ENCODE data around the gene EFHC1.

The EFHC1 gene

GRCh38 chr6:52545406-52546119 lies 125.4 kb downstream of the EFHC1 start:
- ATAC-seq: no peak
- no peak for TF ChIP-seq RARB (CRISPR knock-in tag; IDR thresholded peaks at IDR 0.05)
- no peak for TF ChIP-seq ARNTL (CRISPR knock-in tag; IDR thresholded peaks at IDR 0.05; ENCODE audit: borderline replicate concordance, low read depth)
- TF ChIP-seq TCF4 (CRISPR knock-in tag; IDR thresholded peaks at IDR 0.05; ENCODE audit: borderline replicate concordance): no peak
- no peak for TF ChIP-seq CSDC2 (CRISPR knock-in tag; IDR thresholded peaks at IDR 0.05)
- no peak for TF ChIP-seq ZNF8 (CRISPR knock-in tag; IDR thresholded peaks at IDR 0.05)
- no peak for TF ChIP-seq ZC3H10 (CRISPR knock-in tag; IDR thresholded peaks at IDR 0.05)
- TF ChIP-seq, protein P1, sequence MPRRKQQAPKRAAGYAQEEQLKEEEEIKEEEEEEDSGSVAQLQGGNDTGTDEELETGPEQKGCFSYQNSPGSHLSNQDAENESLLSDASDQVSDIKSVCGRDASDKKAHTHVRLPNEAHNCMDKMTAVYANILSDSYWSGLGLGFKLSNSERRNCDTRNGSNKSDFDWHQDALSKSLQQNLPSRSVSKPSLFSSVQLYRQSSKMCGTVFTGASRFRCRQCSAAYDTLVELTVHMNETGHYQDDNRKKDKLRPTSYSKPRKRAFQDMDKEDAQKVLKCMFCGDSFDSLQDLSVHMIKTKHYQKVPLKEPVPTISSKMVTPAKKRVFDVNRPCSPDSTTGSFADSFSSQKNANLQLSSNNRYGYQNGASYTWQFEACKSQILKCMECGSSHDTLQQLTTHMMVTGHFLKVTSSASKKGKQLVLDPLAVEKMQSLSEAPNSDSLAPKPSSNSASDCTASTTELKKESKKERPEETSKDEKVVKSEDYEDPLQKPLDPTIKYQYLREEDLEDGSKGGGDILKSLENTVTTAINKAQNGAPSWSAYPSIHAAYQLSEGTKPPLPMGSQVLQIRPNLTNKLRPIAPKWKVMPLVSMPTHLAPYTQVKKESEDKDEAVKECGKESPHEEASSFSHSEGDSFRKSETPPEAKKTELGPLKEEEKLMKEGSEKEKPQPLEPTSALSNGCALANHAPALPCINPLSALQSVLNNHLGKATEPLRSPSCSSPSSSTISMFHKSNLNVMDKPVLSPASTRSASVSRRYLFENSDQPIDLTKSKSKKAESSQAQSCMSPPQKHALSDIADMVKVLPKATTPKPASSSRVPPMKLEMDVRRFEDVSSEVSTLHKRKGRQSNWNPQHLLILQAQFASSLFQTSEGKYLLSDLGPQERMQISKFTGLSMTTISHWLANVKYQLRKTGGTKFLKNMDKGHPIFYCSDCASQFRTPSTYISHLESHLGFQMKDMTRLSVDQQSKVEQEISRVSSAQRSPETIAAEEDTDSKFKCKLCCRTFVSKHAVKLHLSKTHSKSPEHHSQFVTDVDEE (CRISPR knock-in tag; IDR thresholded peaks at IDR 0.05): no peak
- TF ChIP-seq ESRRG (CRISPR knock-in tag; IDR thresholded peaks at IDR 0.05): no peak
- TF ChIP-seq OSR1 (CRISPR knock-in tag; IDR thresholded peaks at IDR 0.05): no peak
- TF ChIP-seq, protein P2, sequence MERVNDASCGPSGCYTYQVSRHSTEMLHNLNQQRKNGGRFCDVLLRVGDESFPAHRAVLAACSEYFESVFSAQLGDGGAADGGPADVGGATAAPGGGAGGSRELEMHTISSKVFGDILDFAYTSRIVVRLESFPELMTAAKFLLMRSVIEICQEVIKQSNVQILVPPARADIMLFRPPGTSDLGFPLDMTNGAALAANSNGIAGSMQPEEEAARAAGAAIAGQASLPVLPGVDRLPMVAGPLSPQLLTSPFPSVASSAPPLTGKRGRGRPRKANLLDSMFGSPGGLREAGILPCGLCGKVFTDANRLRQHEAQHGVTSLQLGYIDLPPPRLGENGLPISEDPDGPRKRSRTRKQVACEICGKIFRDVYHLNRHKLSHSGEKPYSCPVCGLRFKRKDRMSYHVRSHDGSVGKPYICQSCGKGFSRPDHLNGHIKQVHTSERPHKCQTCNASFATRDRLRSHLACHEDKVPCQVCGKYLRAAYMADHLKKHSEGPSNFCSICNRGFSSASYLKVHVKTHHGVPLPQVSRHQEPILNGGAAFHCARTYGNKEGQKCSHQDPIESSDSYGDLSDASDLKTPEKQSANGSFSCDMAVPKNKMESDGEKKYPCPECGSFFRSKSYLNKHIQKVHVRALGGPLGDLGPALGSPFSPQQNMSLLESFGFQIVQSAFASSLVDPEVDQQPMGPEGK (CRISPR knock-in tag; IDR thresholded peaks at IDR 0.05; ENCODE audit: borderline replicate concordance): no peak
- TF ChIP-seq ZFP3 (CRISPR knock-in tag; IDR thresholded peaks at IDR 0.05): no peak
- TF ChIP-seq GLIS3 (CRISPR knock-in tag; IDR thresholded peaks at IDR 0.05): no peak
- TF ChIP-seq, protein P3, sequence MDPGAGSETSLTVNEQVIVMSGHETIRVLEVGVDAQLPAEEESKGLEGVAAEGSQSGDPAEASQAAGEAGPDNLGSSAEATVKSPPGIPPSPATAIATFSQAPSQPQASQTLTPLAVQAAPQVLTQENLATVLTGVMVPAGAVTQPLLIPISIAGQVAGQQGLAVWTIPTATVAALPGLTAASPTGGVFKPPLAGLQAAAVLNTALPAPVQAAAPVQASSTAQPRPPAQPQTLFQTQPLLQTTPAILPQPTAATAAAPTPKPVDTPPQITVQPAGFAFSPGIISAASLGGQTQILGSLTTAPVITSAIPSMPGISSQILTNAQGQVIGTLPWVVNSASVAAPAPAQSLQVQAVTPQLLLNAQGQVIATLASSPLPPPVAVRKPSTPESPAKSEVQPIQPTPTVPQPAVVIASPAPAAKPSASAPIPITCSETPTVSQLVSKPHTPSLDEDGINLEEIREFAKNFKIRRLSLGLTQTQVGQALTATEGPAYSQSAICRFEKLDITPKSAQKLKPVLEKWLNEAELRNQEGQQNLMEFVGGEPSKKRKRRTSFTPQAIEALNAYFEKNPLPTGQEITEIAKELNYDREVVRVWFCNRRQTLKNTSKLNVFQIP (CRISPR knock-in tag; IDR thresholded peaks at IDR 0.05; ENCODE audit: borderline replicate concordance, low read depth): no peak
- TF ChIP-seq ZNF70 (CRISPR knock-in tag; IDR thresholded peaks at IDR 0.05): no peak

DNA sequence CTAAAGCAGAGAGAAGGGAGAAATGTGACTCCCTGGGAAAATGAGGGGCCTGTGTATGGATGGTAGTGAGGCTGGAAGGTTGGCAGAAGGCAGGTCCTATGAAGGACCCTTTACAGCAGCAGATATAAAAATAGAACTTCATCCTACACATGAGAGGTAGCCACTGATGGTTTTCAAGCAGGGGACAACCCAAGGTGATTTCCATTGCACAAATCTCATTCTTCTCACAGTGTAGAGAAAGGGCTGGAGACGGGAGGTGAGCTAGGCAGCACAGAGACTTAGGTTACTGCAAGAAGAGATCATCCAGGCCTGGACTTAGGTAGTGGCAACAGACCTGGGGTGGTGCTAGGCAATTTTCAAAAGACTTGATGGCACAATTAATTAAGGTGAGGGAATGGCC lies 126.0 kb downstream of the EFHC1 start:
- ATAC-seq: no peak
- TF ChIP-seq, protein P2 (CRISPR knock-in tag; IDR thresholded peaks at IDR 0.05; ENCODE audit: borderline replicate concordance): no peak
- TF ChIP-seq ZFP3 (CRISPR knock-in tag; IDR thresholded peaks at IDR 0.05) (no peak), PPARA (CRISPR knock-in tag; IDR thresholded peaks at IDR 0.05; ENCODE audit: borderline replicate concordance) (no peak), BACH2 (CRISPR knock-in tag; IDR thresholded peaks at IDR 0.05; ENCODE audit: borderline replicate concordance) (no peak)
- TF ChIP-seq, protein P3 (CRISPR knock-in tag; IDR thresholded peaks at IDR 0.05; ENCODE audit: borderline replicate concordance, low read depth): no peak

DNA sequence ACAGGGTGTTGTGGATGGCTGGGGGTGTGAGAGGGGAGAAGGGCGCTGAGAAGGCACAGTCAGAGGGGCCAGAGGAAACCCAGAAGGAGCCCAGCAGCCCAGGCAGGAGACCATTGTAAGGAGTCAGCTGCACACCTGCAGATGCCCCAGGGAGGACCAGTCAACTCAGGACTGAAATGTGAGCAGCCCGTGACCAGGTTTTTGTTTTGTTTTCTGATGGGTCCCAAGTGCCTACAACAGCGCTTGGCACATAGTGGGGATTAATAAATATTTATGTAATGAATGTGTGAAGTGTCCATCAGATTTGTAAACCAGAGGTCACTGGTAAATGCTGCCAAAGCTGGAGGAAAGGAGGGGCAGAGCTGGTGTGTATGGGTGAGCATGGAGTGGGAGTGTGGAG lies 126.5 kb downstream of the EFHC1 start:
- TF ChIP-seq, protein P2 (CRISPR knock-in tag; IDR thresholded peaks at IDR 0.05; ENCODE audit: borderline replicate concordance): no peak
- no peak for TF ChIP-seq GLIS3 (CRISPR knock-in tag; IDR thresholded peaks at IDR 0.05)
- no peak for TF ChIP-seq ISL1 (CRISPR knock-in tag; IDR thresholded peaks at IDR 0.05)
- TF ChIP-seq BACH2 (CRISPR knock-in tag; IDR thresholded peaks at IDR 0.05; ENCODE audit: borderline replicate concordance): no peak
- TF ChIP-seq TOX (CRISPR knock-in tag; IDR thresholded peaks at IDR 0.05; ENCODE audit: borderline replicate concordance): no peak
- TF ChIP-seq ZFP30 (CRISPR knock-in tag; IDR thresholded peaks at IDR 0.05): no peak
- no peak for TF ChIP-seq PPARA (CRISPR knock-in tag; IDR thresholded peaks at IDR 0.05; ENCODE audit: borderline replicate concordance)
- no peak for TF ChIP-seq CSDC2 (CRISPR knock-in tag; IDR thresholded peaks at IDR 0.05)
- no peak for TF ChIP-seq ESRRG (CRISPR knock-in tag; IDR thresholded peaks at IDR 0.05)
- TF ChIP-seq, protein P3 (CRISPR knock-in tag; IDR thresholded peaks at IDR 0.05; ENCODE audit: borderline replicate concordance, low read depth): no peak
- TF ChIP-seq SNAI2 (CRISPR knock-in tag; IDR thresholded peaks at IDR 0.05): no peak

More for the DNA sequence above, 126.5 kb downstream of the EFHC1 start:
- ATAC-seq: no peak
